Activated T-cell treated with anti-CD3 and anti-CD28 coated beads, Interleukin-2, amount 50 U/mL, for 4 hours (primary cell): Measurements from ENCODE around the gene TMEM59L. TPM values are rescaled to one million over a fixed set of nuclear protein-coding genes. Genes with fewer than 3 reads are reported as not detected.

Experiments
- ATAC-seq, 2 donors: fragments of 200-7000 bp; cut with Tn5 transposase; one replicate each; pipeline ENCODE4 v1.10.0; 2021
- DNase-seq: peaks from one replicate; pipeline ENCODE4 v3.0.0-alpha.2; 2020
- H3K27me3 Mint-ChIP-seq: one replicate; pipeline ENCODE4 v1.8.0; 2021; ENCODE audit warnings: low read depth, mixed read lengths
- H3K36me3 Mint-ChIP-seq: one replicate; pipeline ENCODE4 v1.8.0; 2022; ENCODE audit warnings: mixed read lengths; ENCODE audit not compliant: insufficient read depth
- H3K4me1 Mint-ChIP-seq: one replicate; pipeline ENCODE4 v1.8.0; 2021; ENCODE audit warnings: low read depth, mixed read lengths
- H3K4me3 Mint-ChIP-seq: one replicate; pipeline ENCODE4 v1.8.0; 2021; ENCODE audit warnings: mild to moderate bottlenecking, moderate library complexity, mixed read lengths
- H3K9me3 Mint-ChIP-seq: one replicate; pipeline ENCODE4 v1.8.0; 2021; ENCODE audit warnings: mixed read lengths
- total RNA-seq, 3 donors: library from RNA; stranded (reverse); gene quantifications; one replicate each; pipeline ENCODE4 v1.2.1, GENCODE V29; 2021

TMEM59L gene
- total RNA-seq, 3 donors from 2014 or later = not detected

DNA sequence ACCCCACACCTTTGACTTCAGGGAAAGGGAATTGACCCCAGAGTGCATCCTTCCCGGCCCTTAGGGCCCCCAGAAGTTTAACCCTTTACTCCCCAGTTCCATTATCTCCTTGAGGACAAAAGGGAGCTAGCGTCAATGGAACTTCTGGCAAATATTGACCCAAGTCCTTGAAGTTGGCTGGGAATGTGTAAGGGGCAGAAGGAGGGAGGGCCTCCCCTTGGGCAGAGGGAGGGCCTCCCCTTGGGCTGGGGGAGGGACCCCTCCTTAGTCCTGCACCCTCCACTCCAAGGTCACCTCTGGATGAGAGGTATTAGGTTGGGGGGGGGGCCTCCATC is 3.0 kb upstream of the TMEM59L start:
- peaks cover 26% of the 10 kb centered on the region for H3K4me1 Mint-ChIP-seq
- H3K9me3 Mint-ChIP-seq = no peaks in the 10 kb centered on the region
- no peaks in the 10 kb centered on the region for H3K36me3 Mint-ChIP-seq

DNA sequence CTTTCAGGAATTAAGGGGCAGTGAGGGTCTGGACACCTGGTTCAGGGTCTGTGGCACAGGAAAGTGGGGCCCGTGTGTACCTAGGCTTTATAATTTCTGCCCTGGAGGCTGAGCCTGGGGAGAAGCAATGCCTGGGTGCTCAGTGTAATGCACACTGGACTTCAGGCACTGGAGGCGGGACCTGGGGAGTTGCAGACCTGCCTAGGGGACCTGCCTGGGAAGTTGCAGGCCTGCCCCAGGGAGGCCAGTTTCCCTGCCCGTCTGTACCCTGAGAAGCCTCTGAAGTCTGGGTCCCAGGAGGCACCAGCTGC is 2.5 kb upstream of the TMEM59L start:
- no peak for DNase-seq
- no peak for ATAC-seq
- Mint-ChIP-seq H3K36me3 (no peaks in the 10 kb centered on the region), H3K4me1 (peaks cover 26% of the 10 kb centered on the region), H3K27me3 (peaks cover 70% of the 10 kb centered on the region), H3K9me3 (no peaks in the 10 kb centered on the region), H3K4me3 (no peak overlapping the region)

More for the DNA sequence above, 3.0 kb upstream of the TMEM59L start:
- Mint-ChIP-seq H3K27me3 (peaks cover 71% of the 10 kb centered on the region), H3K4me3 (no peak overlapping the region)
- no peak for ATAC-seq
- no peak for DNase-seq

DNA sequence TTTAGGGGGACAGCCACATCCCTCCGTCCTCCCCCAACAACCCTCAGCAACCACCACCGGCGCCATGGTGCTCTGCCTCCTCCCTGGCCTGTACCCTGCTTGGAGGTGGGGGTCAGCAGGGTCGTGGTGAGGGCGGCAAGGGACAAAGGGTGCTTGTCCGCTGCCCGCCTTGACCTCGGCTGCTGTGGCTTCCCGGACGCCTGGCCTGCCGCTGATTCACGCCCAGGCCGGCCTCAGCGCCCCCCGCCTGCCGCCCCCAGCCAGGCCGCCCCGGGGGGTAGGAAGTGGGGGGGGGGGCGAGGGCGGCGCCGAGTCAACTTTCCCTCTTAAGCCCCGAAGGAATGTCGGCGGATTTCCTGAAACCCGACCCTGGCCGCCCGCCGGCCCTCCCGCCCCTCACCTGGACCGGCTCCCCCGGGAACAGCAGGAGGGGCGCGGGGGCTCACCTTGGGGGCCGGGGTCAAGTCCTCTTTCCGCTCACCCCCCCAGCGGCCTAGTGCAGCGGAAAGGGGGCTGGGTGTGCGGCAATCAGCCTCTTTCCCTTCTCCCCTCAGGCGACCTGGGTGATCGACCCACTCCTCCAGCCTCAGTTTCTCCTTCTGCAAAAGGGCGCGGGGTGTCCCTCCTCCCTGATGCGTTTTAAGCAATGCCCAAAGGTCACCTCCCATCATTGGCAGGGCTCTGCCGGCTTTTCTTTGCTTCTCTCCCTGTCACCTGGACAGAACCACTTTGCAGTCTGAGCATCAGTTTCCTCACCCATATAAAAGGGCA is 1.9 kb upstream of the TMEM59L start:
- no peak for ATAC-seq
- Mint-ChIP-seq H3K4me3 (peak overlapping the region; percentile 40), H3K36me3 (no peaks in the 10 kb centered on the region)

DNA sequence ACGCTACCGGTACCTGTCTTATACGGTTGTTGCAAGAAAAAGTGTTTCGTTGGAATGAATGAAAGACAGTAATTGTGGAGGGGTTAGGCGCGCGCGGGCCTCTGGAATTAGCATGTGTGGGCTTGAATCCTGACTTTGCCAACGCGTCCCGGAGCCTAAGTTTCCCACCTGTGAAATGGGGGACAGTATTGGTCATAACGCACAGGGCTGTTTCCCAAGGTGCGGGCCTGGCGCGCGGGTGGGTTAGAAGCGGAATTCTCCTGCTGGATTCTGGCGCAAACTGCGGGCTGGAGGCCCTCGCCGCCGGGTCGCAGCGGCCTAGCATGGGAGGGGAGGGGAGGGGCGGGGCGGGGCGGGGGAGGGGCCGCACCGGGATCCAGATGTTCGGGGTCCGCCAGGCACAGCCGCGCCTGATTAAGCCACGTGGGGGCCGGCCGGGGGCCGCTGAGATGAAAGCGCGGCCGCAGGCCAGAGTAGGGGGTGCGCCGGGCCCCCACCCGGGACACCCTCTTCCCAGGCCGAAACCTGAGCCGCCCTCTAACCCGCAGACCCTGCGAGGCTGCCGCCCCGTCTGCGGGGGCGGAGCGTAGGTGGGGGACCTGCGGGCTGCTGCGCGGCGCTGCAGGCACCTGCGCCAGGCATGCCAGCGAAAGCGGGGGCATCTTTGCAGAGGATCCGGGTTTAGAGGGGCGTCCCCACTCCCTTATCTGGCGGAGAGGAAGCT is 1.2 kb upstream of the TMEM59L start:
- peaks cover 75% of the 10 kb centered on the region for H3K27me3 Mint-ChIP-seq
- peak; percentile 33 for DNase-seq
- H3K36me3 Mint-ChIP-seq = no peaks in the 10 kb centered on the region
- no peak for ATAC-seq
- peak overlapping the region; percentile 64 for H3K4me3 Mint-ChIP-seq
- peaks cover 23% of the 10 kb centered on the region for H3K4me1 Mint-ChIP-seq
- H3K9me3 Mint-ChIP-seq = no peaks in the 10 kb centered on the region

More for the DNA sequence above, 1.9 kb upstream of the TMEM59L start:
- Mint-ChIP-seq H3K27me3 (peaks cover 70% of the 10 kb centered on the region), H3K9me3 (no peaks in the 10 kb centered on the region), H3K4me1 (peaks cover 23% of the 10 kb centered on the region)
- DNase-seq = no peak

DNA sequence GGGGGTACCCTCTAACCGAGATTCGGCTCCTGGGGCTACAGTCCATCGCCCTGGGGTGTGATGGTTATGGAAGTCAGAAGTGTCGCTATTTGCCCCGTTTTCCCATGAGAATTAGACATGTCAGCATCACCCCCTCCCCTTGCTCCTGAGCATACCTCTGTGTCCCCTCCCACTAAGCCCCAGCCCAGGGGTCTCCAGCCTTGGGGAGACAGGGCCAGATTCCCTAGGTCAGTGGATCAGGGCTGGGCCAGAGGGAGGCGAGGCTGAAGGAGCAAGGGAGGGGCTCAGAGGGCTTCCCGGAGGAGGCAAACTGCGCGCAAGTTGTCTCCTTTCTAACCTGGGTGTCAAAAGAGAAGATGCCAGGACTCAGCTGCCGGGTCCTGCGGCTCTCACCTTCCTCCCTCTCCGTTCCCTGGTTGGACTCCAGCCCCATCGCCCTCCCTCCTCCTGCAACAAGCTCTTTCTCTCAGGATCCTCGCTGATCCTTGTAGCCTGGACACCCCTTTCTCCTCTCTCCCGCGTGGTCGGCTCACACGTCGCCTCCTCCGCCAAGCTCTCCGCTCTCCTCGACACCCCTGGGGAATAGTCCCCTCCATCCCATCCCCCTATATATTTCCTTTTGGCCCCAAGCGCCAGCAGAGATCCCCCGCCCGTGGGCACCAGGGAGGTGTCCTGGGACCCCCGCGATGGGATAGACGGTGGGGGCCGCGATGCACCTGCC is 459 bp upstream of the TMEM59L start:
- peak overlapping the region; percentile 64 for H3K4me3 Mint-ChIP-seq

DNA sequence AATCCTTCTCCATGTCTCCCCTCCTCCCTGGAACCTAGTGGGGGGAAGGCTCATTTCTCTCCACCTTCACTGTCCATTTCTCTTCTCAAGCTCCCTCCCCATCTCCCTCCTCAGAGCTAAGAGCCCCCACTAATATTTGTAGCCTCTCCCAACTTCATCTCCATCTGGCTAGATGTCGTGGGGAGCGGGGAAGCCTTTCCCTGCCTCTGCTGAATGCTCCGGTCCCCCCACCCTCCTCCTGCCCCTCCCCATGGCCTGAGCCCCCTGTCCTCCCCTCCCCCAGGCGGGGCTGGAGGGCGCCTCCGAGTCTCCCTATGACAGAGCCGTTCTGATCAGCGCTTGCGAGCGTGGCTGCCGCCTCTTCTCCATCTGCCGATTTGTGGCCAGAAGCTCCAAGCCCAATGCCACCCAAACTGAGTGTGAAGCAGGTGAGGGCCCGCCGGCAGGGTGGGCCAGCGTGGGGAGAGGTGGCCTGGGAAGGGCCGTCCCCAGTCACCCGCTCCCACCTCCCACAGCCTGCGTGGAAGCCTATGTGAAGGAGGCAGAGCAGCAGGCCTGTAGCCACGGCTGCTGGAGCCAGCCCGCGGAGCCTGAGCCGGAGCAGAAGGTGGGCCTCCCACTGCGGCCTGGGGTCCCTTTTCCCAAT is 1.0 kb downstream of the TMEM59L start:
- DNase-seq (no peak), ATAC-seq (no peak)
- no peaks in the 10 kb centered on the region for H3K36me3 Mint-ChIP-seq
- no peaks in the 10 kb centered on the region for H3K9me3 Mint-ChIP-seq
- peaks cover 68% of the 10 kb centered on the region for H3K27me3 Mint-ChIP-seq
- peaks cover 17% of the 10 kb centered on the region for H3K4me1 Mint-ChIP-seq
- H3K4me3 Mint-ChIP-seq = peak overlapping the region; percentile 66

More for the DNA sequence above, 459 bp upstream of the TMEM59L start:
- ATAC-seq (no peak), DNase-seq (no peak)
- Mint-ChIP-seq H3K27me3 (peaks cover 74% of the 10 kb centered on the region), H3K36me3 (no peaks in the 10 kb centered on the region), H3K4me1 (peaks cover 23% of the 10 kb centered on the region), H3K9me3 (no peaks in the 10 kb centered on the region)

DNA sequence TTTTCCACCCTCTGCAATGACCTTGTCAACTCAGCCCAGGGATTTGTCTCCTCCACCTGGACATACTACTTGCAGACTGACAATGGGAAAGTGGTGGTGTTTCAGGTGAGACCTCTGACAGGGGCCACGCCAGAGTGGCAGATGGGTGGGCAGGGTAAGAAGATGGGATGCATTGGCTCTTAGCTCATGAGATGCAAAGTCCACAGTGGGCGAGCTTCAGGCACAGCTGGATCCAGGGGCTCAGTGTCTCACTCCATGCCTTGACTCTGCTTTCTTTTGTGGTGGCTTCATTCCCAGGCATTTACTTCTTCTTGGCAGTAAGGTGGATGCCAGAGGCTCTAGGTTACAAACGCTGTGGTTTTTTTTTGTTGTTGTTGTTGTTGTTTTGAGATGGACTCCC is 3.4 kb downstream of the TMEM59L start:
- no peaks in the 10 kb centered on the region for H3K9me3 Mint-ChIP-seq
- peaks cover 16% of the 10 kb centered on the region for H3K4me1 Mint-ChIP-seq
- DNase-seq = no peak
- no peaks in the 10 kb centered on the region for H3K36me3 Mint-ChIP-seq
- H3K27me3 Mint-ChIP-seq = peaks cover 53% of the 10 kb centered on the region
- ATAC-seq = no peak
- H3K4me3 Mint-ChIP-seq = no peak overlapping the region

DNA sequence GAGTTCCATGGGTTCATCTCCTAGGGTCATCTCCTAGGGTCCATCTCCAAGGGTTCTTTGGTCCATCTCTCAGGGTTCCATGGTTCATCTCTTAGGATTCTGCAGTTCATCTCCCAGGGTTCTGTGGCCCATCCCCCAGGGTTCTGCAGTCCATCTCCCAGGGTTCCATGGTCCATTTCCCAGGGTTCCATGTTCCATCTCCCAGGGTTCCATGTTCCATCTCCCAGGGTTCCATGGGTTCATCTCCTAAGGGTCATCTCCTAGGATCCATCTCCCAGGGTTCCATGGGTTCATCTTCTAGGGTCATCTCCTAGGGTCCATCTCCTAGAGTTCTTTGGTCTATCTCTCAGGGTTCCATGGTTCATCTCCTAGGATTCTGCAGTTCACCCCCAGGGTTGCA is 4.9 kb downstream of the TMEM59L start:
- Mint-ChIP-seq H3K27me3 (peaks cover 44% of the 10 kb centered on the region), H3K4me3 (no peak overlapping the region), H3K9me3 (no peaks in the 10 kb centered on the region), H3K4me1 (peaks cover 6% of the 10 kb centered on the region), H3K36me3 (no peaks in the 10 kb centered on the region)
- no peak for ATAC-seq
- DNase-seq = no peak

DNA sequence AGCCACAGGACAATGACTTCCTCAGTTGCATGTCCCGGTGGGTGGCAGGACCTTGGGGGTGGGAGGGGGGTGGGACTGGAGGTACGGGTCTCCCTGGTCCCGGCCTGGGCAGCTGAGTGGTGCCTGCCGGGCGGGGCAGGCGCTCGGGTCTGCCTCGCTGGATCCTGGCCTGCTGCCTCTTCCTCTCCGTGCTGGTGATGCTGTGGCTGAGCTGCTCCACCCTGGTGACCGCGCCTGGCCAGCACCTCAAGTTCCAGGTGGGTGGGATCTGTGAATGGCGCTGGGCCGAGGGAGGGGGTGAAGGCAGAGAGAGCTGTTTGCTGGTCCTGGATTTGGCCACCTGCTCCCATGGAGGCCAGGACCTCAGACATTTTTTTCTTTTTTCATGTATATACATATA is 5.6 kb downstream of the TMEM59L start:
- DNase-seq = no peak
- Mint-ChIP-seq H3K27me3 (peaks cover 42% of the 10 kb centered on the region), H3K9me3 (no peaks in the 10 kb centered on the region), H3K36me3 (no peaks in the 10 kb centered on the region), H3K4me3 (no peak overlapping the region), H3K4me1 (peaks cover 5% of the 10 kb centered on the region)
- ATAC-seq = no peak

DNA sequence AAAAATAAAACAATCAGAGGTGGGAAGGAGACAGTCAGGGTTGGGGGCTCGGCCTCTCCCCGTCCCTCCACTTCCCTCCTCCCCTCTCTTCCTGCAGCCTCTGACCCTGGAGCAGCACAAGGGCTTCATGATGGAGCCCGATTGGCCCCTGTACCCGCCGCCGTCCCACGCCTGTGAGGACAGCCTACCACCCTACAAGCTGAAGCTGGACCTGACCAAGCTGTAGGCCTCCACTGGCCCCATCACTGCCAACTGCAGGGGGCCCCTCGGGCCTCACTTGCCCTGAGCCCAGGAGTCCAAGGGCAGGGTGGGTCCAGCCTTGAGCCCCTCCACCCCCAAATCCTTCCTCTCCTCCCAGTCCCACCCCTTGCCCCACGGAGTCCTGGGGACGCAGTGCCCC is 7.6 kb downstream of the TMEM59L start:
- Mint-ChIP-seq H3K27me3 (peaks cover 26% of the 10 kb centered on the region), H3K36me3 (no peaks in the 10 kb centered on the region), H3K4me1 (no peaks in the 10 kb centered on the region), H3K4me3 (no peak overlapping the region), H3K9me3 (no peaks in the 10 kb centered on the region)
- ATAC-seq (no peak), DNase-seq (no peak)

DNA sequence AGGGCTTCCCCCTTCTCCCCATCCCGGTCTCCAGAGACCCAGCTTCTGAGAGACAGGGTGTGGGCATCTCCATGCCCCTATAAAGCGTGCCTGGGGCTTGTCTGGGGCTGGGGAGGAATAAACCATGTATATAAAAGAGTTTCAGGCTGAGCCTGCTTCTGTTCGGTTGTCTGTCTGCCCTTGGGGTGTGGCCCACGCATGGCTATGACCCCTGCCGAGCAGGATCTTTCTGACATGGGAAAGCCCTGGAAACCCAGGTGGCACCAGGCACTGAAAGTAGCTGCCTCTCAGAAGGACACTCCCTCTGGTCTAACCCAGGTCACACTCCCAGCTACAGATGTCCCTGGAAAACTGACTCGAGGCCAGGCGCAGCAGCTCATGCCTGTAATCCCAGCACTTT is 8.2 kb downstream of the TMEM59L start:
- no peaks in the 10 kb centered on the region for H3K4me1 Mint-ChIP-seq
- no peak overlapping the region for H3K4me3 Mint-ChIP-seq
- H3K27me3 Mint-ChIP-seq = peaks cover 20% of the 10 kb centered on the region
- H3K9me3 Mint-ChIP-seq = no peaks in the 10 kb centered on the region
- no peaks in the 10 kb centered on the region for H3K36me3 Mint-ChIP-seq
- ATAC-seq (no peak), DNase-seq (no peak)

DNA sequence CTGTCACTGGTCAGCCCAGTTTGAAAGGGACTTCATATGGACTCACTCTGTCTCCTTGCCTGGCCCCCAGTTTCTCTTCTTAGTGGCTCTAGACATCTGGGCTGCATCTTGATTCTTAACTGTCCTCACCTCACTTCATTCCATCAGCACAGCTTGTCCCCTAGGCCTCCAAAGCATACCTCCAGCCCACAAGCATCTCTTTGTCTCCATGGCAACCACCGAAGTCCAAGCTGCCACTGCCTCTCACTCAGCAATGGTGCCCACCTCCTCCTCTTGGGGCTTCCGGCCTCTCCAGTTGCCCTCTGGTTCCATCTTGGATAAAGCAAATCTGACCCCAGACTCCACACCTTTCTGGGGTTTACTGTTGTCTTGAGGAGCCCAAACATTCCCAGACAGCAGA is 14.2 kb downstream of the TMEM59L start:
- no peaks in the 10 kb centered on the region for H3K4me1 Mint-ChIP-seq
- H3K9me3 Mint-ChIP-seq = no peaks in the 10 kb centered on the region
- DNase-seq = no peak
- H3K4me3 Mint-ChIP-seq = no peak overlapping the region
- no peak for ATAC-seq
- H3K27me3 Mint-ChIP-seq = peaks cover 8% of the 10 kb centered on the region
- no peaks in the 10 kb centered on the region for H3K36me3 Mint-ChIP-seq

DNA sequence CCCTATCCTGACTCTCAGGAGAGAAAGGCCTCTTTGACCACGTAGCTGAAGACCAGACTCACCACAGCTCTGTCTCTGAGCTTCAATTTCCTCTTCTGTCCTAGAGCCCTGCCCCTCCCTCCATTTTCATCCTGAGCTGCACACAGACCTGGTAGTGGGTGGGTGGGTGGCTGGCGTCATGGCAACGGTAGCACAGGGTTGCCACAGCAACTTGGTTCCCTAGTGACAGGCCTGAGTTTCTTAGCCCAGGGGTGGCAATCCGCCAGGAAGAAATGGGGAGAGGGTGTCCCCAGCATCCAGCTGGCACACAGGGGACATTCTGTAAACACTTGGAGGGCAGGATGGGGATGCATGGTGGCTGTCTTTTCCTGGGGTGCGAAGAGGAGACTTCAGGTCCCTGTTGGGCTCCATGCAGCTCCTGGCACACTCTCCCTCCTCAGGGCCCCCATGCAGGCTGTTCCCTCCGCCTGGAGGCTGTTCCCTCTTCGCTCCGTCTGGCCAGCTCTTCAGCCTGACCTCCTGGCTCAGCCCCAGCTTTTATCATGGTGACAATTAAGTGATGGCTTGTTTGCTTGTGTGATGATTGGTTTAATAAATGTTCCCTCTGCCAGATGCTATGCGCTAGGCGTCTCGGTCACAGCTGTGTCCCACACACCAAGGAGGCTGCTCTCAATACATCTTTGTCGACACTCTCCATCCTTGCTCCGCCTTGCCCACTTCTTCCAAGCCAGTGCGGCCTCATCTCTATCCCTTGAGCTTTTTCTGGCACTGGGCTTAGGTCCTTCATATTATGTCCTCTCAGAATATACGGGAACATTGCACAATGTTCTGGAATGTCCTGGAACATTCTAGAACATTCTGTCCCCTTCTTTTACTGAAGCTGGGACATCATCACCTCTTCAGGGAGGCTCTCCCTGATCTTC is 16.8 kb downstream of the TMEM59L start:
- H3K27me3 Mint-ChIP-seq = peaks cover 10% of the 10 kb centered on the region
- H3K4me3 Mint-ChIP-seq = no peak overlapping the region
- H3K36me3 Mint-ChIP-seq = no peaks in the 10 kb centered on the region

More for the DNA sequence above, 16.8 kb downstream of the TMEM59L start:
- DNase-seq = no peak
- no peak for ATAC-seq
- no peaks in the 10 kb centered on the region for H3K4me1 Mint-ChIP-seq
- H3K9me3 Mint-ChIP-seq = no peaks in the 10 kb centered on the region
